Glutamatergic neuron (in vitro differentiated cells): ENCODE data around the gene NPIPB2. TPM values are rescaled to one million over a fixed set of nuclear protein-coding genes. Genes with fewer than 3 reads are reported as not detected.
"Not testable (repeated sequence)": the region's sequence is repeated elsewhere in the genome, so short reads cannot be mapped to it uniquely, and the experiment has no call there.

ENCODE experiments used
- DNase-seq: peaks from one replicate; pipeline ENCODE4 v3.0.0; 2022
- H3K27ac Mint-ChIP-seq: one replicate; pipeline ENCODE4 v1.8.0; 2020; ENCODE audit warnings: mild to moderate bottlenecking, mixed read lengths, inconsistent platforms; ENCODE audit not compliant: unreplicated experiment
- H3K27me3 Mint-ChIP-seq: one replicate; pipeline ENCODE4 v1.8.0; 2020; ENCODE audit warnings: mild to moderate bottlenecking, moderate library complexity, mixed read lengths, inconsistent platforms; ENCODE audit not compliant: unreplicated experiment
- H3K36me3 Mint-ChIP-seq: one replicate; pipeline ENCODE4 v1.8.0; 2020; ENCODE audit warnings: mild to moderate bottlenecking, mixed read lengths, inconsistent platforms; ENCODE audit not compliant: unreplicated experiment
- H3K4me1 Mint-ChIP-seq: one replicate; pipeline ENCODE4 v1.8.0; 2020; ENCODE audit warnings: mild to moderate bottlenecking, low read depth, mixed read lengths, inconsistent platforms; ENCODE audit not compliant: unreplicated experiment
- H3K4me3 Mint-ChIP-seq: one replicate; pipeline ENCODE4 v1.8.0; 2020; ENCODE audit warnings: mild to moderate bottlenecking, mixed read lengths, inconsistent platforms; ENCODE audit not compliant: unreplicated experiment
- H3K9me3 Mint-ChIP-seq: one replicate; pipeline ENCODE4 v1.8.0; 2020; ENCODE audit warnings: mild to moderate bottlenecking, moderate library complexity, mixed read lengths, inconsistent platforms; ENCODE audit not compliant: unreplicated experiment
- CTCF ChIP-seq: fragments of 200-600 bp; sonication (generic); IDR thresholded peaks from one replicate; pipeline ENCODE4 v1.5.0; 2021; ENCODE audit not compliant: partially characterized antibody, unreplicated experiment
- total RNA-seq: library from RNA; stranded (reverse); fragmentation: NEBNext Ultra II Directional; extraction: Animal tissue kit (Norgen Biotek cat#: 25700); gene quantifications from one replicate; pipeline ENCODE4 v1.2.1, GENCODE V29; 2021; ENCODE audit not compliant: unreplicated experiment

NPIPB2 gene
- total RNA-seq, 1 donor from 2014 or later: 14.4 TPM

DNA sequence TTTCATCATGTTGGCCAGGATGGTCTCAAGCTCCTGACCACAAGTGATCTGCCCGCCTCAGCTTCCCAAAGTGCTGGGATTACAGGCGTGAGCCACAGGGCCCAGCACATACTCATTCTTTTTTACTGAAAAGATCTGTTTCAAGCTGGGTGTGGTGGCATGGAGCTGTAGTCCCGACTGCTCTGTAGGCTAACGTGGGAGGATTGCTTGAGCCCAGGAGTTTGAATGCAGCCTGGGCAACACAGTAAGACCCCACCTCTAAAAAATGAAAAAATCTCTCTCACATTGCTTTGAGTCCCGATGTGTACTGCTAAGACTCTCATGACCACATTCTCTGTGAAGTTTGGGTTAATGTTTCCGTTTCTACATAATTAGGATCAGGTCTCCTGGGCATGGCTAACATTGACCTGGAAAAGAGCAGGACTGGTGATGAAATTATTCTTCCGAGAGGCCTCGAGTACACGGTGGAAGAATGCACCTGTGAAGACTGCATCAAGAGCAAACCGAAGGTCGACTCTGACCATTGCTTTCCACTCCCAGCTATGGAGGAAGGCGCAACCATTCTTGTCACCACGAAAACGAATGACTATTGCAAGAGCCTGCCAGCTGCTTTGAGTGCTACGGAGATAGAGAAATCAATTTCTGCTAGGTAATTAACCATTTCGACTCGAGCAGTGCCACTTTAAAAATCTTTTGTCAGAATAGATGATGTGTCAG is 25.5 kb upstream of the NPIPB2 start:
- DNase-seq: no peak
- Mint-ChIP-seq H3K36me3 (no peaks in the 10 kb centered on the region), H3K9me3 (no peaks in the 10 kb centered on the region), H3K4me1 (peaks cover 5% of the 10 kb centered on the region), H3K4me3 (no peak overlapping the region), H3K27me3 (peaks cover 2% of the 10 kb centered on the region), H3K27ac (no peak overlapping the region)
- no peak for TF ChIP-seq CTCF

GRCh38 chr16:11966173-11966572 is 24.3 kb upstream of the NPIPB2 start:
- H3K4me3 Mint-ChIP-seq: no peak overlapping the region
- no peak for TF ChIP-seq CTCF
- H3K4me1 Mint-ChIP-seq: peaks cover 5% of the 10 kb centered on the region
- no peaks in the 10 kb centered on the region for H3K36me3 Mint-ChIP-seq
- H3K9me3 Mint-ChIP-seq: peaks cover 2% of the 10 kb centered on the region
- H3K27ac Mint-ChIP-seq: no peak overlapping the region
- no peaks in the 10 kb centered on the region for H3K27me3 Mint-ChIP-seq
- no peak for DNase-seq

DNA sequence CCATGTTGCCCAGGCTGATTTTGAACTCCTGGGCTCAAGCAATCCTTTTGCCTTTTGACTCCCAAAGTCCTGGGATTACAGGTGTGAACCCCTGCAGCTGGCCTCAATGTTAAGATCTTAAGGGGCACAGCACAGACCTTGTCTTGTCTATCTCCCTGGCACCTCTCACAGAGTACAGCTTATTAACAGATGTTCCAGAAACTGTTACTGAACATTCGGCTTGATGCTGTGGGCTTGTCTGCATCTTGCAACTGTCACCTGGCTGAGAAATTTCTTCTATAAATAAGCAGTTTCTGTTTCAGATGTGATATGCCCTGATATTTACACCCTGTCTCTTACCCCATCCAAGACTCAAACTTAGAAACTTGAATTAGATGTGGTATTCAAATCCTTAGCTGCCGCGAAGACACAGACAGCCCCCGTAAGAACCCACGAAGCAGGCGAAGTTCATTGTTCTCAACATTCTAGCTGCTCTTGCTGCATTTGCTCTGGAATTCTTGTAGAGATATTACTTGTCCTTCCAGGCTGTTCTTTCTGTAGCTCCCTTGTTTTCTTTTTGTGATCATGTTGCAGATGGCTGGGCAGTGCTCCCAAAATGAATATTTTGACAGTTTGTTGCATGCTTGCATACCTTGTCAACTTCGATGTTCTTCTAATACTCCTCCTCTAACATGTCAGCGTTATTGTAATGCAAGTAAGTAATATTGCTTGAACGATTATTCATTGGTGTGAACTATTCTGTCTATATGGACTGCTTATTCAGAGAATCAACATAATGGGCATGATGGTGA is 23.1 kb upstream of the NPIPB2 start, which contains the start of gene TNFRSF17:
Gene TNFRSF17, plus strand, starts transcription at position 450 of the 791 bp plus-strand sequence. Its CDS starts 115 bp downstream, at position 565.
- Mint-ChIP-seq H3K27ac (no peak within 1 kb of the TSS), H3K27me3 (no peaks in the 10 kb centered on the region), H3K36me3 (no peaks in the 10 kb centered on the region), H3K4me3 (no peak within 1 kb of the TSS), H3K4me1 (peaks cover 5% of the 10 kb centered on the region), H3K9me3 (peaks cover 6% of the 10 kb centered on the region)
- TF ChIP-seq CTCF: no peak
- DNase-seq: no peak

GRCh38 chr16:11963706-11964105 is 21.9 kb upstream of the NPIPB2 start:
- Mint-ChIP-seq H3K9me3 (peaks cover 6% of the 10 kb centered on the region), H3K27ac (no peak overlapping the region), H3K36me3 (no peaks in the 10 kb centered on the region), H3K4me3 (no peak overlapping the region), H3K4me1 (peaks cover 5% of the 10 kb centered on the region), H3K27me3 (no peaks in the 10 kb centered on the region)
- no peak for DNase-seq
- TF ChIP-seq CTCF: no peak

DNA sequence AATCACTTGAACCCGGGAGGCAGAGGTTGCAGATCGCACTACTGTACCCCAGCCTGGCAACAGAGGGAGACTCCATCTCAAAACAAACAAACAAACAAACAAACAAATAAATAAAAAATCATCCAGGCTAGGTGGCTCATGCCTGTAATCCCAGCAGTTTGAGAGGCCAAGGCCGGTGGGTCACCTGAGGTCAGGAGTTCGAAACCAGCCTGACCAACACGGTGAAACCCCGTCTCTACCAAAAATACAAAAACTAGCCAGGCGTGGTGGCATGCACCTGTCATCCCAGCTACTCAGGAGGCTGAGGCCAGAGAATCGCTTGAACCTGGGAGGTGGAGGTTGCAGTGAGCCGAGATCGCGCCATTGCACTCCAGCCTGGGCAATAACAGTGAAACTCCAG is 21.1 kb upstream of the NPIPB2 start:
- H3K27me3 Mint-ChIP-seq, DNase-seq, H3K27ac Mint-ChIP-seq, H3K36me3 Mint-ChIP-seq, H3K4me3 Mint-ChIP-seq, H3K9me3 Mint-ChIP-seq, H3K4me1 Mint-ChIP-seq: not testable (repeated sequence)

DNA sequence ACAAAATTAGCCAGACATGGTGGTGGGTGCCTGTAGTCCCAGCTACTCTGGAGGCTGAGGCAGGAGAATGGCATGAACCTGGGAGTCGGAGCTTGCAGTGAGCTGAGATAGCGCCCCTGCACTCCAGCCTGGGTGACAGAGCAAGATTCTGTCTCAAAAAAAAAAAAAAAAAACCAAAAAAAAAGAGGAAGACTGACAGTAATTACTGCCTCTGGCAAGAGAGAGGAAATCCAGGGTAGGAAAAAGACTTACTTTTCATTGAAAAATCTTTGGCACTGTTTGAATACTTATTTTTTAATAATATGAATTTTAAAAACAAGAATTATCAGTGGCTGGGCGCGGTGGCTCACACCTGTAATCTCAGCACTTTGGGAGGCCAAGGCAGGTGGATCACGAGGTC is 20.6 kb upstream of the NPIPB2 start:
- not testable (repeated sequence) for H3K27ac Mint-ChIP-seq, H3K9me3 Mint-ChIP-seq, H3K27me3 Mint-ChIP-seq, H3K36me3 Mint-ChIP-seq, DNase-seq, H3K4me3 Mint-ChIP-seq, H3K4me1 Mint-ChIP-seq
